GM23338 (cell line): ENCODE data around the gene LYSMD4. TPM values are rescaled to one million over a fixed set of nuclear protein-coding genes. Genes with fewer than 3 reads are reported as not detected.

Experiments used
- ATAC-seq: fragments of 200-7000 bp; cut with Tn5 transposase; 3 replicates; pipeline ENCODE4 v1.9.1; 2020
- DNase-seq: peaks from one replicate; pipeline ENCODE4 v3.0.0-alpha.2; 2015; ENCODE audit warnings: low spot score
- H2AFZ ChIP-seq: fragments of 200-600 bp; sonication (generic); 2 replicates; pipeline ENCODE4 v1.8.0; 2016; ENCODE audit warnings: antibody characterized with exemption, mild to moderate bottlenecking, moderate library complexity
- H3F3A ChIP-seq: fragments of 200-600 bp; sonication (generic); replicated peaks from 2 replicates; pipeline ENCODE4 v1.8.0; 2017; ENCODE audit warnings: antibody characterized with exemption, mixed run types, low read depth
- H3K27ac ChIP-seq: fragments of 200-600 bp; sonication (generic); 2 replicates; pipeline ENCODE4 v1.6.1; 2016; ENCODE audit warnings: low read depth
- H3K27me3 ChIP-seq: fragments of 200-600 bp; sonication (generic); 2 replicates; pipeline ENCODE4 v1.8.0; 2016; ENCODE audit warnings: mild to moderate bottlenecking, mixed run types, moderate library complexity; ENCODE audit not compliant: insufficient read depth
- H3K36me3 ChIP-seq: fragments of 200-600 bp; sonication (generic); 2 replicates; pipeline ENCODE4 v1.8.0; 2016; ENCODE audit warnings: mild to moderate bottlenecking; ENCODE audit not compliant: insufficient read depth
- H3K4me1 ChIP-seq: fragments of 200-600 bp; sonication (generic); 2 replicates; pipeline ENCODE4 v1.8.0; 2016; ENCODE audit warnings: mild to moderate bottlenecking, moderate library complexity; ENCODE audit not compliant: insufficient read depth
- H3K4me2 ChIP-seq: fragments of 200-600 bp; sonication (generic); 2 replicates; pipeline ENCODE4 v1.7.1; 2017; ENCODE audit warnings: mixed run types
- H3K4me3 ChIP-seq: fragments of 200-600 bp; sonication (generic); 2 replicates; pipeline ENCODE4 v1.6.1; 2016; ENCODE audit warnings: mixed run types
- H3K79me2 ChIP-seq: fragments of 200-600 bp; sonication (generic); replicated peaks from 2 replicates; pipeline ENCODE4 v1.8.0; 2017; ENCODE audit warnings: mild to moderate bottlenecking; ENCODE audit not compliant: insufficient read depth
- H3K9me2 ChIP-seq: fragments of 200-600 bp; sonication (generic); 2 replicates; pipeline ENCODE4 v1.8.0; 2017; ENCODE audit not compliant: insufficient read depth
- H4K20me1 ChIP-seq: fragments of 200-600 bp; sonication (generic); replicated peaks from 2 replicates; pipeline ENCODE4 v1.8.0; 2017; ENCODE audit warnings: mild to moderate bottlenecking; ENCODE audit not compliant: insufficient read depth
- H3K27ac Mint-ChIP-seq: 2 replicates; pipeline ENCODE4 v1.8.0; 2020; ENCODE audit warnings: inconsistent platforms, mild to moderate bottlenecking, moderate library complexity, mixed read lengths
- H3K27me3 Mint-ChIP-seq: 3 replicates; pipeline ENCODE4 v1.8.0; 2022; ENCODE audit warnings: low read depth, mild to moderate bottlenecking, moderate library complexity, mixed read lengths, inconsistent platforms; ENCODE audit not compliant: insufficient read depth, poor library complexity
- H3K36me3 Mint-ChIP-seq: 3 replicates; pipeline ENCODE4 v1.8.0; 2021; ENCODE audit warnings: low read depth, mild to moderate bottlenecking, inconsistent platforms, moderate library complexity, mixed read lengths
- H3K4me1 Mint-ChIP-seq: 3 replicates; pipeline ENCODE4 v1.8.0; 2020; ENCODE audit warnings: mild to moderate bottlenecking, inconsistent platforms, mixed read lengths
- H3K4me3 Mint-ChIP-seq: 3 replicates; pipeline ENCODE4 v1.8.0; 2021; ENCODE audit warnings: moderate library complexity, mild to moderate bottlenecking, inconsistent platforms, mixed read lengths
- H3K9me3 Mint-ChIP-seq: 3 replicates; pipeline ENCODE4 v1.8.0; 2020; ENCODE audit warnings: moderate library complexity, mild to moderate bottlenecking, inconsistent platforms, mixed read lengths
- CTCF ChIP-seq, 2 experiments: fragments of 200-600 bp in 1 of 2; sonication (generic) in 1 of 2; conservative IDR thresholded peaks; 2 replicates each; pipeline versions ENCODE4 v1.5.1 to v1.6.1; 2016 to 2017; ENCODE audit warnings: antibody characterized with exemption in 2 of 2, low read depth in 2 of 2, mild to moderate bottlenecking in 2 of 2, moderate library complexity in 1 of 2
- EZH2 ChIP-seq: fragments of 200-600 bp; sonication (generic); IDR thresholded peaks from one replicate; pipeline ENCODE4 v1.8.0; 2017; ENCODE audit warnings: antibody characterized with exemption, mild to moderate bottlenecking, low read depth; ENCODE audit not compliant: unreplicated experiment
- EZH2phosphoT487 ChIP-seq: fragments of 200-600 bp; sonication (generic); IDR thresholded peaks from one replicate; pipeline ENCODE4 v1.8.1; 2018; ENCODE audit warnings: antibody characterized with exemption; ENCODE audit not compliant: unreplicated experiment
- STAT1 ChIP-seq: IDR thresholded peaks from one replicate; pipeline ENCODE4 v1.6.1; 2016; ENCODE audit warnings: antibody characterized with exemption; ENCODE audit not compliant: unreplicated experiment
- ZNF462 ChIP-seq: fragments of 250-450 bp; sonication (Bioruptor Pico); IDR thresholded peaks from 2 replicates; pipeline ENCODE4 v1.5.0; 2020; ENCODE audit warnings: mild to moderate bottlenecking, moderate library complexity
- polyA plus RNA-seq: library from polyadenylated mRNA; unstranded; fragments of >200 nt; fragmentation: Nextera tagmentation; extraction: Ambion mirVana; gene quantifications from 2 replicates; pipeline ENCODE4 v1.2.1, GENCODE V29; 2016
- total RNA-seq: library from RNA; depleted of rRNA; stranded (reverse); fragments of >200 nt; shearing (Covaris generic); gene quantifications from 2 replicates; pipeline ENCODE4 v1.2.3, GENCODE V29; 2014

LYSMD4 gene
- total and polyA plus RNA-seq, 2 experiments from 2014 or later, result 7.5 to 23.8 TPM

- peaks cover 1% of the 10 kb centered on the region for H3K27me3 Mint-ChIP-seq
- ATAC-seq (peak; percentile 92), DNase-seq (peak; percentile 70)
- H3K4me1 Mint-ChIP-seq, result peaks cover 30% of the 10 kb centered on the region
- Histone ChIP-seq H3K27me3 (no peaks in the 10 kb centered on the region), H3K36me3 (peaks cover 5% of the 10 kb centered on the region), H3K4me1 (peaks cover 4% of the 10 kb centered on the region; the same call in 1 of the 2 replicates), H2AFZ (no peak overlapping the region), H3K4me2 (no peak overlapping the region), H3F3A (no peaks in the 10 kb centered on the region), H3K27ac (peak overlapping the region; percentile 66; the same call in 1 of the 2 replicates), H3K9me2 (no peaks in the 10 kb centered on the region), H4K20me1 (no peaks in the 10 kb centered on the region; the same call in 1 of the 2 replicates), H3K79me2 (no peaks in the 10 kb centered on the region), H3K4me3 (no peak overlapping the region)
- TF ChIP-seq CTCF (conservative IDR thresholded peaks at IDR 0.05; ENCODE audit: low read depth in 2 of 2) (peak; percentile 26 to 51; a peak in 3 of 4 replicates), EZH2phosphoT487 (no peak)
- no peak overlapping the region for H3K4me3 Mint-ChIP-seq
- H3K36me3 Mint-ChIP-seq, result peaks cover 10% of the 10 kb centered on the region; the same call in 2 of the 3 replicates
- peak overlapping the region; percentile 91 for H3K27ac Mint-ChIP-seq
- no peaks in the 10 kb centered on the region for H3K9me3 Mint-ChIP-seq
Observed at GRCh38 chr15:99712415-99712814, 20.8 kb downstream of the LYSMD4 start.

- H4K20me1 ChIP-seq, result no peaks in the 10 kb centered on the region; the same call in 1 of the 2 replicates
- TF ChIP-seq ZNF462 (CRISPR knock-in tag), result no peak
- TF ChIP-seq EZH2, result no peak
- TF ChIP-seq CTCF (conservative IDR thresholded peaks at IDR 0.05; ENCODE audit: low read depth in 2 of 2), result no peak
- no peak for TF ChIP-seq STAT1
- ATAC-seq (no peak), DNase-seq (no peak)
- H3K36me3 ChIP-seq, result peaks cover 5% of the 10 kb centered on the region
- H3K27me3 ChIP-seq, result no peaks in the 10 kb centered on the region
- H2AFZ ChIP-seq, result no peak overlapping the region
- H3K79me2 ChIP-seq, result no peaks in the 10 kb centered on the region
- no peaks in the 10 kb centered on the region for H3F3A ChIP-seq
- Mint-ChIP-seq H3K4me3 (no peak overlapping the region), H3K27me3 (peaks cover 1% of the 10 kb centered on the region), H3K9me3 (no peaks in the 10 kb centered on the region), H3K4me1 (peaks cover 23% of the 10 kb centered on the region), H3K27ac (no peak overlapping the region), H3K36me3 (peaks cover 10% of the 10 kb centered on the region; the same call in 2 of the 3 replicates)
- no peaks in the 10 kb centered on the region for H3K9me2 ChIP-seq
- no peak overlapping the region for H3K27ac ChIP-seq
- H3K4me3 ChIP-seq, result no peak overlapping the region
- H3K4me1 ChIP-seq, result peaks cover 4% of the 10 kb centered on the region; the same call in 1 of the 2 replicates
- no peak overlapping the region for H3K4me2 ChIP-seq
Observed at GRCh38 chr15:99711625-99712024, 21.6 kb downstream of the LYSMD4 start.
